K562 (cell line): Measurements from ENCODE around the gene CIART.

ENCODE experiments used
- BRCA1 ChIP-seq, 2 experiments: fragments of 450-650 bp in 1 of 2; sonication (generic) in 1 of 2; formaldehyde crosslinking in 1 of 2; IDR thresholded peaks; 2 replicates each; pipeline versions ENCODE4 v1.5.0 to v1.6.1; 2017 to 2020; ENCODE audit warnings: mild to moderate bottlenecking in 1 of 2, missing genetic modification reagents in 1 of 2
- CREB1 ChIP-seq, 2 experiments: sonication (generic) in 1 of 2; formaldehyde crosslinking in 1 of 2; IDR thresholded peaks; 2 replicates each; pipeline versions ENCODE4 v1.6.1 to v1.8.0; 2012 to 2022; ENCODE audit warnings: inconsistent platforms in 1 of 2, mild to moderate bottlenecking in 1 of 2, missing genetic modification reagents in 1 of 2, moderate library complexity in 1 of 2
- SP1 ChIP-seq: sonication (generic); formaldehyde crosslinking; IDR thresholded peaks from 2 replicates; pipeline ENCODE4 v1.8.1; 2022; ENCODE audit warnings: mild to moderate bottlenecking, missing genetic modification reagents
- STAT5B ChIP-seq: fragments of 250-450 bp; sonication (Bioruptor Pico); IDR thresholded peaks from 2 replicates; pipeline ENCODE4 v1.8.0; 2021; ENCODE audit warnings: mild to moderate bottlenecking, inconsistent platforms
- TAF1 ChIP-seq: IDR thresholded peaks from 2 replicates; pipeline ENCODE4 v1.6.1; 2011; ENCODE audit warnings: mild to moderate bottlenecking, low read length, moderate library complexity; ENCODE audit not compliant: insufficient read depth, control insufficient read depth, severe bottlenecking; ENCODE audit errors: extremely low read depth
- ZFX ChIP-seq: sonication (generic); formaldehyde crosslinking; IDR thresholded peaks from 2 replicates; pipeline ENCODE4 v1.8.0; 2022; ENCODE audit warnings: mild to moderate bottlenecking, missing genetic modification reagents, moderate library complexity
- ZNF121 ChIP-seq: sonication (generic); formaldehyde crosslinking; conservative IDR thresholded peaks from 2 replicates; pipeline ENCODE4 v1.8.0; 2022; ENCODE audit warnings: missing genetic modification reagents
- ZNF274 ChIP-seq: IDR thresholded peaks from 2 replicates; pipeline ENCODE4 v1.6.1; 2011; ENCODE audit warnings: low read depth, mild to moderate bottlenecking, low read length, moderate library complexity, borderline replicate concordance
- ZNF347 ChIP-seq: fragments of 450-650 bp; formaldehyde crosslinking; IDR thresholded peaks from 2 replicates; pipeline ENCODE4 v1.4.0; 2020; ENCODE audit warnings: low read depth, mild to moderate bottlenecking, moderate library complexity
- TF ChIP-seq, protein P1 (sequence below), 2 experiments: fragments of 450-650 bp; conservative IDR thresholded peaks; 2 replicates each; pipeline ENCODE4 v1.6.1; 2017; ENCODE audit warnings: mild to moderate bottlenecking in 2 of 2, moderate library complexity in 2 of 2
- TF ChIP-seq, protein P2 (sequence below), 3 experiments: IDR thresholded peaks in 2 of 3; conservative IDR thresholded peaks in 1 of 3; 2 replicates each; pipeline ENCODE4 v1.5.1; 2011 to 2012; ENCODE audit warnings: low read length in 3 of 3, mild to moderate bottlenecking in 3 of 3, control low read depth in 2 of 3, improper control_type of control experiment in 1 of 3, inconsistent platforms in 1 of 3, low read depth in 1 of 3, mixed read lengths in 1 of 3, moderate library complexity in 1 of 3; ENCODE audit not compliant: insufficient read depth in 2 of 3

DNA sequence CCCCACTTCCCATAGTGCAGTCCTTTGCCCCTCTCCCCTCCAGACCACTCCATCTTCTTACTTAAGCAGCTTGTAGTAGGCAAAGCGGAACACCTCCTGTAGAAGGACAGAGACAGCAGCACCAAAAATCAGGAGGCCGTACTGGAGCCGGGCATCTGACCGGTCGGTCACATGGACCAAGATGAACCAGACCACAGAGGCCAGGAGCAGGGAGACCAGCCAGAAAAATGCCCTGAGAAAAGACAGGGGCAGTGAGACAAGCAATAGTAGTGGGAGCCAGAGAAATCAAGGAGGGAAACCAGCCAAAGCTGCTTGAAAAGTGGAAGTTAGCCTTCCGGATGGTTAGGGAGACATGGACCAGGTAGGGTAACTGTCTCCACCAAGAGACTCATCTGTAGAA, 14.5 kb upstream of the CIART start:
- TF ChIP-seq, protein P1, sequence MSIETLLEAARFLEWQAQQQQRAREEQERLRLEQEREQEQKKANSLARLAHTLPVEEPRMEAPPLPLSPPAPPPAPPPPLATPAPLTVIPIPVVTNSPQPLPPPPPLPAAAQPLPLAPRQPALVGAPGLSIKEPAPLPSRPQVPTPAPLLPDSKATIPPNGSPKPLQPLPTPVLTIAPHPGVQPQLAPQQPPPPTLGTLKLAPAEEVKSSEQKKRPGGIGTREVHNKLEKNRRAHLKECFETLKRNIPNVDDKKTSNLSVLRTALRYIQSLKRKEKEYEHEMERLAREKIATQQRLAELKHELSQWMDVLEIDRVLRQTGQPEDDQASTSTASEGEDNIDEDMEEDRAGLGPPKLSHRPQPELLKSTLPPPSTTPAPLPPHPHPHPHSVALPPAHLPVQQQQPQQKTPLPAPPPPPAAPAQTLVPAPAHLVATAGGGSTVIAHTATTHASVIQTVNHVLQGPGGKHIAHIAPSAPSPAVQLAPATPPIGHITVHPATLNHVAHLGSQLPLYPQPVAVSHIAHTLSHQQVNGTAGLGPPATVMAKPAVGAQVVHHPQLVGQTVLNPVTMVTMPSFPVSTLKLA (conservative IDR thresholded peaks at IDR 0.05): no peak
- no peak for TF ChIP-seq ZNF347 (CRISPR knock-in tag)
- no peak for TF ChIP-seq ZNF121 (CRISPR knock-in tag)
- no peak for TF ChIP-seq TAF1
- TF ChIP-seq, protein P2, sequence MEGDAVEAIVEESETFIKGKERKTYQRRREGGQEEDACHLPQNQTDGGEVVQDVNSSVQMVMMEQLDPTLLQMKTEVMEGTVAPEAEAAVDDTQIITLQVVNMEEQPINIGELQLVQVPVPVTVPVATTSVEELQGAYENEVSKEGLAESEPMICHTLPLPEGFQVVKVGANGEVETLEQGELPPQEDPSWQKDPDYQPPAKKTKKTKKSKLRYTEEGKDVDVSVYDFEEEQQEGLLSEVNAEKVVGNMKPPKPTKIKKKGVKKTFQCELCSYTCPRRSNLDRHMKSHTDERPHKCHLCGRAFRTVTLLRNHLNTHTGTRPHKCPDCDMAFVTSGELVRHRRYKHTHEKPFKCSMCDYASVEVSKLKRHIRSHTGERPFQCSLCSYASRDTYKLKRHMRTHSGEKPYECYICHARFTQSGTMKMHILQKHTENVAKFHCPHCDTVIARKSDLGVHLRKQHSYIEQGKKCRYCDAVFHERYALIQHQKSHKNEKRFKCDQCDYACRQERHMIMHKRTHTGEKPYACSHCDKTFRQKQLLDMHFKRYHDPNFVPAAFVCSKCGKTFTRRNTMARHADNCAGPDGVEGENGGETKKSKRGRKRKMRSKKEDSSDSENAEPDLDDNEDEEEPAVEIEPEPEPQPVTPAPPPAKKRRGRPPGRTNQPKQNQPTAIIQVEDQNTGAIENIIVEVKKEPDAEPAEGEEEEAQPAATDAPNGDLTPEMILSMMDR (IDR thresholded peaks at IDR 0.05 in 2 of 3, conservative IDR thresholded peaks at IDR 0.05 in 1 of 3; ENCODE audit: insufficient read depth in 2 of 3, low read depth in 1 of 3, low read length in 3 of 3): no peak
- no peak for TF ChIP-seq BRCA1 (IDR thresholded peaks at IDR 0.05)
- no peak for TF ChIP-seq BRCA1 (CRISPR knock-in tag; IDR thresholded peaks at IDR 0.05)
- no peak for TF ChIP-seq CREB1 (IDR thresholded peaks at IDR 0.05)
- no peak for TF ChIP-seq CREB1 (CRISPR knock-in tag; IDR thresholded peaks at IDR 0.05)
- TF ChIP-seq ZFX (CRISPR knock-in tag): no peak
- TF ChIP-seq SP1: no peak
- no peak for TF ChIP-seq STAT5B (CRISPR knock-in tag)
- no peak for TF ChIP-seq ZNF274
